NCI-H2196 treated with DMSO at 0.1 percent for 48 hours (cell line): ENCODE measurements around the gene EXOG.
A peak's percentile ranks its signal among the peaks of the same experiment; 100 is the strongest.

Experiments
- DNase-seq: peaks from one replicate; lab custom pipeline; 2025; ENCODE audit not compliant: unreplicated experiment; lab: John Stamatoyannopoulos, UW

EXOG gene, protein sequence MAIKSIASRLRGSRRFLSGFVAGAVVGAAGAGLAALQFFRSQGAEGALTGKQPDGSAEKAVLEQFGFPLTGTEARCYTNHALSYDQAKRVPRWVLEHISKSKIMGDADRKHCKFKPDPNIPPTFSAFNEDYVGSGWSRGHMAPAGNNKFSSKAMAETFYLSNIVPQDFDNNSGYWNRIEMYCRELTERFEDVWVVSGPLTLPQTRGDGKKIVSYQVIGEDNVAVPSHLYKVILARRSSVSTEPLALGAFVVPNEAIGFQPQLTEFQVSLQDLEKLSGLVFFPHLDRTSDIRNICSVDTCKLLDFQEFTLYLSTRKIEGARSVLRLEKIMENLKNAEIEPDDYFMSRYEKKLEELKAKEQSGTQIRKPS

GRCh38 chr3:38496131-38496910 is at the start of gene EXOG:
EXOG (plus strand) TSS chr3:38496340; CDS start chr3:38496368, 28 bp downstream.
- peak; percentile 54 for DNase-seq

DNA sequence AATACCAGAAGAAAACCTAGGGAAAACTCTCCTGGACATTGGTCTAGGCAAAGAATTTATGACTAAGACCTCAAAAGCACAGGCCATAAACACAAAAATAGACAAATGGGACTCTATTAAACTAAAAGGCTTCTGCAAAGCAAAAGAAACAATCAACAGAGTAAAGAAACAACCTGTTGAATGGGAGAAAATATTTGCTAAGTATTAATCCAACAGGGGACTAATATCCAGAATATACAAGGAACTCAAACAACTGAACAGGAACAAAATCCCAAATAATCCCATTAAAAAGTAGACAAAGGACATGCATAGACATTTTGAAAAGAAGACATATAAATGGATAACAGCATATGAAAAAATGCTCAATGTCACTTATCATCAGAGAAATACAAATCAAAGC is 49.3 kb upstream of the EXOG start:
- DNase-seq = no peak

- no peak for DNase-seq
These were observed 45.3 kb upstream of the EXOG start for GRCh38 chr3:38450853-38451252.

- DNase-seq = peak; percentile 30
These were observed 42.8 kb upstream of the EXOG start, which contains the start of gene ACVR2B for GRCh38 chr3:38453075-38453912. ACVR2B (plus strand) TSS chr3:38453890; CDS start chr3:38454323, 433 bp downstream.

- DNase-seq = no peak
These were observed 42.3 kb upstream of the EXOG start for GRCh38 chr3:38453913-38454177.

- no peak for DNase-seq
These were observed 41.8 kb upstream of the EXOG start for GRCh38 chr3:38454178-38454883.

- DNase-seq = no peak
These were observed 41.1 kb upstream of the EXOG start for GRCh38 chr3:38454884-38455638.

DNA sequence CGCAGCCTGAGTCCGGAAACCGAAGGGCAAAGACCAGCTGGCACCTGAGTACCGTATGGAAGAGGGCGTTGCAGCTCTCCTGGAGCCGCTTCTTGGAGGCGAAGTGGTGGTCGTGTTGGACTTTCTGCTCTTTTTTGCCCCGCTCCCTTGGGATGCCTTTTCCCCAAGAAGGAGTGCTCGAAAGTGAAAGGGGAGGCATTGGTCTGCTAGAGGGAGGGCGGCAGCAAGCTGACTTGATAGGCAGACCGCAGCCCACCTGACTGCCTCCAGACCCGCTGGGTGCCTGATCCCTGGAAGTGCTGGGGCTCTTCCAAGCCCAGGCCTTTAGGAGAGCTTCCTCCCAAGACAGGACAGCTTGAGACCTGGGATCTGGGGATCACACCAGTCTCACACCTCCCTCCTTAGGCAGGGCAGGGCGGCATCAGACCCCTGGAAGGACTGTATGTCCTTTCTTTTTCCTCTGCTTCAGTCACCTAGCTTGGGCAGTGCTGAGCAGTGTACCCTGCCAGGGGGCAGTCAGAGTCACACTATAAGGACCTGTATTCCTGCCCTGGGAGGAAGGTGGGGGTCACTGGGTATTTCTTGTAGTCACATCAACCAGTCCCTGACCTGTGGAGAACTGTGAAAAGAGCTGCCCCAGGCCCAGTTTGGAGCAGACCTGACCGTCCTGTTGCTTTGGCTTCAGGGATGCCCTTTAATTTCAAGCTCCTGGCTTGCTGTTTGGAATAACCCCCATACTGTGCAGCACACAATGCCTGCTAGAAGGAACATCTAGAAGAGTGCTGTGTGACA is 40.3 kb upstream of the EXOG start:
- DNase-seq = no peak

GRCh38 chr3:38457111-38458003 is 38.8 kb upstream of the EXOG start:
- no peak for DNase-seq

GRCh38 chr3:38458796-38459498 is 37.2 kb upstream of the EXOG start:
- peak; percentile 48 for DNase-seq

GRCh38 chr3:38459499-38460048 is 36.6 kb upstream of the EXOG start:
- DNase-seq = no peak

DNA sequence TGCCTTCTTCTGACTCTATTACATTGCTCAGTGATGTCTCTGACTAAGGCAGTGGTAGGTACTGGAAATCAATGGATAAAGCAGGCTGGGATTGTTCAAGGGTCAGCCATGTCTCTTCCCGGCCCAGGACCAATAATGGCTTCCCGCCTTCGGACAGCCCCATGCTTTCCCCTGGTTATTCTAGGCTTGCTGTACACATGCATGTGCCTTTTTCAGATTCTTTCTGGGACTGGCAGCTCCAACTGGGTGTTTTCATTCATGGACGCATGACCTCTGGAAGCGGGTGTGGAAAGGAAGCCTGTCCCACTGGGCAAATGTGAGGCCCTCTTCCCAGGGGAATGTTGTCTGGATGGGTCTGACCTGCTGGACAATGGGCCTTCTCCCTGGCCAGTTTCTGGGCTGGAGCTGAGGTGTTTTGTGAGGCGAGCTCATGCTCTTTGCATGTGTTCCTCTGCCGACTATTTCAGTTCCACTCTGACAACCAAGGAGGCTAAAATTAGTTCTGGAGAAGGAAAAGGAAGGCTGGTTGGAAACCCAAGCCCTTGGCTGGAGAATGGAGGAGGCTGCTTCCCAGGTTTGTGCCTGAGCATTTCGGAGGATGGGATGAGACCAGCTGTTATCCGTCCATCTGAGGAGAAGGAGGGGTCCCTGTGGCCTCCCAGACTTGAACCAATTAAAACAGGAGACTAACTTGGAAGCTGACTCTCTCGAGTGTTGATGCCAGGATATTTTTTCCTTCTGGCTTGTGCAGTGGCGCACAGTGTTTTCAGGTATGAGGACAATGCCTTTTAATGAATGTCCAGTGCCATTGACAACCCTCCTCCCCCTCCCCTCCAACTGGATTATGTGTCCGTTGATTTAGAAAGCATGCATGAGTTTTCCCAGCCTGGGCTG is 35.5 kb upstream of the EXOG start:
- DNase-seq = no peak

GRCh38 chr3:38465588-38466154 is 30.5 kb upstream of the EXOG start:
- DNase-seq = no peak

GRCh38 chr3:38468765-38469164 is 27.4 kb upstream of the EXOG start:
- no peak for DNase-seq

- no peak for DNase-seq
These were observed 26.3 kb upstream of the EXOG start for GRCh38 chr3:38469852-38470251.

GRCh38 chr3:38471260-38471857 is 24.8 kb upstream of the EXOG start:
- DNase-seq = no peak
